Epithelial cell of esophagus (primary cell): ENCODE measurements around the gene PTPRT.

ENCODE experiments used
- DNase-seq: peaks from one replicate; pipeline ENCODE4 v3.0.0; 2010; ENCODE audit warnings: low read depth
- H3K4me3 ChIP-seq: 2 replicates; pipeline ENCODE4 v1.5.1; 2011; ENCODE audit warnings: mild to moderate bottlenecking, low read length, control low read depth
- CTCF ChIP-seq: IDR thresholded peaks from 2 replicates; pipeline ENCODE4 v1.5.1; 2011; ENCODE audit warnings: low read depth, mild to moderate bottlenecking, low read length, control low read depth, inconsistent platforms; ENCODE audit not compliant: insufficient read depth; ENCODE audit errors: missing control alignments

Gene PTPRT

GRCh38 chr20:42183147-42183546 is 1006.6 kb downstream of the PTPRT start:
- H3K4me3 ChIP-seq = no peak overlapping the region
- no peak for DNase-seq
- TF ChIP-seq CTCF = no peak

GRCh38 chr20:42181064-42181463 is 1008.6 kb downstream of the PTPRT start:
- DNase-seq = no peak
- no peak for TF ChIP-seq CTCF
- H3K4me3 ChIP-seq = no peak overlapping the region

GRCh38 chr20:42179768-42180167 is 1009.9 kb downstream of the PTPRT start:
- peak; percentile 14 for DNase-seq
- no peak overlapping the region for H3K4me3 ChIP-seq
- no peak for TF ChIP-seq CTCF

- no peak for DNase-seq
- no peak for TF ChIP-seq CTCF
- no peak overlapping the region for H3K4me3 ChIP-seq
These were observed 1016.3 kb downstream of the PTPRT start for GRCh38 chr20:42173440-42173839.

GRCh38 chr20:42164121-42164890 is 1025.4 kb downstream of the PTPRT start:
- no peak for DNase-seq
- no peak for TF ChIP-seq CTCF
- no peak overlapping the region for H3K4me3 ChIP-seq

- DNase-seq = no peak
- TF ChIP-seq CTCF = no peak
- no peak overlapping the region for H3K4me3 ChIP-seq
These were observed 1028.4 kb downstream of the PTPRT start for GRCh38 chr20:42161228-42161829.
